ENCODE measurements around the gene PNPLA7.

DNA sequence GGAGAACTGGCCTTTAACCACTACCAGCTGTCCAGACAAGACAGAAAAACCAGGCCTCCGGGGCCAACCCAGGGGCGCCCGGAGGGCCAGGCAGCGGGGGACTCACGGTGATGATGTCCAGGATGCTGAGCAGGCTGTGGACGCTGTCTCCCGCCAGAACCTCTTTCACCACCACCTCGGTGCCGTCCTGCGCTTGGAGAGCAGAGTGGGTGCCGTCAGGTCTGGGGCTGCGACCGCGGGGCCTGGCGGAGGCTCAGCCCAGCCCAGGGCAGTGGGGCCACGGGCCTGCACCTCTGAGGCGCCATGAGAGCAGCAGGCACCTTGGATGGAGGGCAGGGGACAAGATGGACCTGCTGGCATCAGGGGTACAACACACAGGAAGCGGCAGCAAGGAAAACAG lies 9.7 kb downstream of the PNPLA7 start:
- TF ChIP-seq CTCF (tag by site-specific recombination; IDR thresholded peaks at IDR 0.05) (no peak), ZNF274 (IDR thresholded peaks at IDR 0.05; ENCODE audit: low read length) (no peak), ZNF274 (tag by site-specific recombination; IDR thresholded peaks at IDR 0.05; ENCODE audit: borderline replicate concordance) (no peak), SP2 (tag by site-specific recombination; IDR thresholded peaks at IDR 0.05) (no peak), YY1 (tag by site-specific recombination; IDR thresholded peaks at IDR 0.05) (no peak)

Data from HEK293 (cell line).